GM18502 (cell line): Measurements from ENCODE around the gene ANKRD60.
A peak's percentile ranks its signal among the peaks of the same experiment; 100 is the strongest.

Experiments used
- ATAC-seq: cut with Tn5 transposase; IDR thresholded peaks from one replicate; pipeline ENCODE4 v1.9.1; 2021; ENCODE audit warnings: mild to moderate bottlenecking; ENCODE audit not compliant: unreplicated experiment, poor library complexity

Gene ANKRD60

GRCh38 chr20:58225452-58226200, 2.8 kb downstream of the ANKRD60 start:
- no peak for ATAC-seq

GRCh38 chr20:58224974-58225373, 3.5 kb downstream of the ANKRD60 start:
- no peak for ATAC-seq

- no peak for ATAC-seq
Observed at GRCh38 chr20:58224097-58224496, 4.4 kb downstream of the ANKRD60 start.

DNA sequence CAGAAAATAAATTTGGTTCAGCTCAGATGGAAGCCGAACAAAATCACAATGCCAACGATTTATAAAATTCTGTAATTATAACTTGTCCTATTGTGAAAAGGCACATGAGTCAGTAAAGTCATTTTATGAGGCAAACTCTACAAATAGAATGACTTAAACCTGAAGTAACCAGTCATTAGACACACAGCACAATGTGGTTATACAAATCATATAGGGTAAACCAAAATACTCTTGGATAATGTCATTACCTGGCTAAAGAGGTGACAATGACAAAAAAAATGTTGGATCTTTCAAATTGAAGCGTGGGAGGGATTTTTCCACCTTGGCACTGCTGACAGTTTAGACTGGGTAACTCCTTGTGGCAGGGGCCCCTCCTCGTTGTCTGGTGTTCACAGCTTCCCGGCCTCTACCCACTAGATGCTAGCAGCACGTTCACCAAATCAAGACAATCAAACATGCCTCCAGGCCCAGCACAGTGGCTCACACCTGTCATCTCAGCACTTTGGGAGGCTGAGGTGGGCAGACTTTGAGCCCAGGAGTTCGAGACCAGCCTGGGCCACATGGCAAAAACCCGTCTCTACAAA, 5.0 kb downstream of the ANKRD60 start:
- ATAC-seq = no peak

DNA sequence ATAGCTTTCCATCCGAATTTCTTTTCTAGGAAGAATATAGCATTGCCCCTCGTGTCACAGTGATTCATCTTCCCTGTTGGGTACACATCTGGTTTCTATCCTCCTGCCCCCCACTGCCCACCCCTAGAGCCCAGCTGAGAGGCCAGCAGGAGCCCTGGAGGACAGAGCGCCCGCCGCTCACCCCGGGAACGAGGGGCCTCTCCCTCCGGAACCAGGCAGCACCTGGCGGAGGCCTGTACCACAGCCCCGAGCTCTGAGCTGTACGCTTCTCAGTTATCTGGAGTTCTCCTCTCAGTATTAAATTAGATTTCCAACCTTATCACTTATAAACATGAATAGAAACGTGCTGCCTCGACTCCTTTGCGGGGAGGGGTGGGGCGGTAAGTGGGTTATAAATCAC, 6.0 kb downstream of the ANKRD60 start:
- no peak for ATAC-seq

DNA sequence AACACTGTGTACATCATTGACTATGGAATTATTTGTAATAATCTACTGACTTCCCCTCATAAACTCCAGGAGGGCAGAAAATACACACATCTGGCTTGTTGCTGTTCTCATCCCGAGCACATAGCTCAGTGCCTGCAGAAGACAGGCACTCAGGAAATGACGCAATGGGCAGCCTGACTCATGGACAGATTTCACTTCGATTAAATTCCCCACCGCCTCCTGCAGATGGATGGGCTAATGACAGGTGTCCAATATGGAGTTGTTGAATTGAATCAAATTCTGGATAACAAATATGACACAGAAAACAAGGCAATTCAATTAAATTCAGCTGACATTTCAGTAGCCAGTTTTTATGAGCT, 9.1 kb downstream of the ANKRD60 start:
- no peak for ATAC-seq

DNA sequence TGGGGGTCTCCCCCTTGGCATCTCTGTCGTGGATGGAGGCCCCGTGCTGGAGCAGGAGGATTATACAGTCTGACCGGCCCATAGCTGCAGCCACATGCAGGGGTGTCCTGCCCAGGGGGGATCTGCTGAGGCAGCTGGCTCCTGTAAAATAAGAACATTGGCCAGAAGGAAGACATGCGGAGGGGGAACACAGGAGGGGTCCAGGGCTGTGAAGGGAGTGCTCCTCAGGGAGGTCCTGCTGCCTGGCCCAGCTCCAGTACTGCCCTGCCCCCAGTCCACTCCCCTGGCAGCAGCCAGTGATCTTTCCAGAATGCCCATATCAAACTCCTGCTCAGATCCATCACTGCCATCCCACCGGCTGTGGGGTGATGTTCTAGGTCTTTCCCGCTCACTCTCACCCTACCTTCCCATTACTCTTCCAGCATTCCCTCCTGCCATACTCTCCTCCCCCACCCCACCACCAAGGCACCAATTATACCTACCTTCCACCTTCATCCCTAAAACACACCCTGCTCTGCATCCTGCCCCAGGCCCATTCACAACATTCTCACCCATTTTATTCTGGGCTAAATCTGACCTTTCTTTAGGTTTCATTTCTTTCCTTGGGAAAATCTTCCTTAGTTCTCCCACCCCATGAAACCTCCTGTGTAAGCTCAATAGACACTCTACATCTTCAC, 9.7 kb downstream of the ANKRD60 start:
- ATAC-seq = no peak

- ATAC-seq = no peak
Observed at GRCh38 chr20:58216334-58216733, 12.1 kb downstream of the ANKRD60 start.

- no peak for ATAC-seq
Observed at GRCh38 chr20:58215116-58215515, 13.3 kb downstream of the ANKRD60 start.

DNA sequence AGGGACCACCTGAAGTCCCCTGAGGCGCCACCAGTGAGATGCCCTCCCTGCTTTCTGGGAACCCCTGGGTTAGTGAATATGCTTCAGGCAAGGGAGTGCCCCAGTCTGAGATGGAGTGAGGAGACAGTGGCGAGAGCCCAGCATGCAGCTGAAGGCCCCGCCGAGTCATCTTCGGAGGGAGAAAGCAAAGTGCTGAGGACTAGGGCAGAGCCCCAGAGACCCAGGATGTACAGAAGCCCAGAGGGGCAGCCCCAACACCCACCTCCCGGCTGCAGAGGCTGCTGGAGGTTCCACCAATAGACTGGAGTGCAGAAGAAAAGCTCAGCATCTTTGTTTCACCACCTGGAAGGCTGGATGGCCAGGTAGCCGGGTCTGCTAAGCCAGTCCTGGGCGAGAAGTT, 14.1 kb downstream of the ANKRD60 start:
- no peak for ATAC-seq

DNA sequence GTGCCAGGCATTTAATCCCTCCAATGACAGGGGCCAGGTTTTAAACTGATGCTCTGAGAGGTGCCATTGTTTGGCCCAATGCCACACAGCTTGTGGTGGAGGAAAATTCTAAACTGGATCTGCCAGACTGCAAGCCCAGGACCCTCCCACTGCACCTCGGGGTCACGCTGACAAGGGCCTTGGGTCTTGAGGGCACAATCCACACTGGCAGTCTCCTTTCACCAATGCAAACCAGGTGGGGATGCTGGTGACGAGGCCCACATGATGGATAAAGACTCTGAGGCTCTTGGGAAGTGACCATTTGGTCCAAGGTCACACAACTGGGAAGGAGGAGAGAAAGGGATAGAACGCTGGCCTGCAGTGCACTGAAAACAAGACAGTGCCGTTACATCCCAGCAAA, 14.7 kb downstream of the ANKRD60 start:
- ATAC-seq = no peak

GRCh38 chr20:58213121-58213520, 15.3 kb downstream of the ANKRD60 start:
- ATAC-seq = no peak

DNA sequence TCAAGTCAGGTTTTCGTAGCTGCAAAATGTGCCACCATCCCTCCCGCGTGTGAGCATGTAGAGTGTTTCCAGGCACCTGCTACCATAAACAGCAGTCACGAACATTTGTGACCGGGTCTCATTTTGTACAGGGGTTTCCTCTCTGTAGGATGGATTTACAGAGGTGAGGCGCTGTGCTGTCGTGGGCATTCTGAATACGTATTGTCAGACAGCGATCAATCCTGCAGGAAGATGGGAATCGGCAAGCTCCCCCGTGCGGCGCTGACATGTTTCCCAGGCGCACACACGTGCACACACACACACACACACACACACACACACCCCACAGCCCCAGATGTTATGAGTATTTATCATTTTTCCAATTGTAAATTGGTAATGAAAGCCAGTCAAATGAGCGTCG, 15.8 kb downstream of the ANKRD60 start:
- no peak for ATAC-seq

- no peak for ATAC-seq
Observed at GRCh38 chr20:58210398-58210747, 18.1 kb downstream of the ANKRD60 start.

DNA sequence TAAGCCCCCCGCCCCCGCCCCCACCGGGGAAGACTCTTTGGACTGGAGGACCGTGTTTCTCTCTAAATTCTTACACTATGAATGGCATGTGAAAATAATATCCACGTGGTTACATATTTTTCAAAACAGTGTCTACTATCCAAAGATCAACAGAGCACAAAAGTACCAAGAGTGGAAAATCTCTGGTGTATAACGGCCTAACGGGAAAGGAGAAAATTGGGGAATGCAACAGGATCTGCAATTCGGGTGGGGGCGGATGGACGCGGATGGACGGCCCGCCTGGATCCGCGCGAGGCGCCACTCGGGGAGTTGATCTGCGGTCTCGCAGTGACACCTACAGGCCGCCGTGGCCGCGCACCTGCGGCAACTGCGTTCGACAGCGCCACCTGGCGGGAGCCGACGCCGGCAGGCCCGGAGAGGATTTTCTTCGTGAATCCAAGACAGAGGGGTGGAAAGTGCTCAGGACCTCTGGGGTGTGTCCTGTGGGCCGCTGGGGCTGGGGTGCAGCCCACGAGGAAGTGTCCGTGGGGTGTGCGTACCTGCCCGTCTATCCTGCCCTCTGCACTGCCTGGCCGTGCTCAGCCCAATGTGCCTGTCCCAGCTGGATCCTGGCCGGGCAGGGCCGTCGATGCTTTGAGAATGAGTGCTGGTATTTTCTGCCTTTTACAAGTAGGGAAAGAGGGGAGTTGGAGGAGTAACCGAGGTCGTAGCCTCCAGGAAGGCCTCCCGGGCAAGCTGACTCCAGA, 18.6 kb downstream of the ANKRD60 start:
- ATAC-seq = peak; percentile 85

DNA sequence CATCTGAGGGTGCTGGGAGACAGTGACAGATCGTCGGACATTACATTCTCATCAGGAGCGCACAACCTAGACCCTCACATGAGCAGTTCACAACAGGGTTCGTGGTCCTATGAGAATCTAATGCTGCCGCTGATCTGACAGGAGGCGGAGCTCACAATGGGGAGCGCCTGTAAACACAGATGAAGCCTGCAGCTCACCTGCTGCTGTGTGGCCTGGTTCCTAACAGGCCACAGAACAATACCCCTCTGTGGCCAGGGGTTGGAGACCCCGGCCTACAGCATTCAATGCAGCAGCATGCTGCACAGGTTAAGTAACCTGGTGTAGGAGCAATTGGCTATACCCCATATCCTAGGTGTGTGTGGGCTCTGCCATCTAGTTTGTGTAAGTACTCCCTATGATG, 19.5 kb downstream of the ANKRD60 start:
- no peak for ATAC-seq

GRCh38 chr20:58205850-58206249, 22.6 kb downstream of the ANKRD60 start:
- no peak for ATAC-seq

- ATAC-seq = no peak
Observed at GRCh38 chr20:58202044-58202443, 26.4 kb downstream of the ANKRD60 start.

DNA sequence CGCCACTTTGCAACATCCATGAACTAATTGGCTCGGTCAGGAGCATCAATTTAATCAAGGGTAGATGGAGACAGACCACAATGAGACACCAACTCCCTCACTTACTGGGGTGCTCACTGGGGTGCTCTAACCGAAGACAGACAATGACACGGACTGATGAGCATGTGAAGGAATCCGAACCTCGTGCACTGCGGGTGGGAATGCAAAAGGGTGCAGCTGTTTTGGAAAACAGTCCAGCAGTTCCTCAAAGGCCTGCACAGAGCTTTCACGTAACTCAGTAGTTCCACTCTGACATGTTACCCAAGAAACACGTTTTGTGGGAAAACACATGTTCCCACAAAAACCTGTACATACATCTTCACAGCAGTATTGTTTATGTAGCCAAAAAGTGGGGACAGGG, 26.8 kb downstream of the ANKRD60 start:
- no peak for ATAC-seq

- ATAC-seq = no peak
Observed at GRCh38 chr20:58199469-58199868, 29.0 kb downstream of the ANKRD60 start.

DNA sequence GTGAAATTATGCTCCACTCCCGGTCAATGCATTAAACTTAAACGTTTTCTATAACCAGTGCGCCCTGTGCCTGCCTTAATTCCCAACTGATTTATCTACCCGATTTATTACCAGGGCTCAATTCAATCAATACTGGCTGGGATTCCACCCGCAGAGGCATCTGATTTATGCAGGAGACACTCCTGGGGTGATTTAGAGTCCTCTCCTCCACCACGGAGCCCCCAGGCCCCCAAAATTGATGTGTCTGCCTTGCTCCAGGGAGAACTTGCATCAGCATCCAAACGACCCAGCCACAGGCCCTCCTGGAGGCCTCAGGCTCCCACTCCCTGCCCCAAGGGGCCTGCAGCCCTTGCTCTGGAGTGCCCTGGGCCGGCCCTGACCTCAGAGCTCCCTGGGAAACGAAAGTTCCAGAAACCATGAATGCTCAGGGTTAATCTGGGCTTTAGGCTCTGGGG, 29.5 kb downstream of the ANKRD60 start:
- ATAC-seq = no peak
